ENCODE data around the gene EPHB4. TPM values are rescaled to one million over a fixed set of nuclear protein-coding genes. Genes with fewer than 3 reads are reported as not detected.
A peak's percentile ranks its signal among the peaks of the same experiment; 100 is the strongest.
"Not testable (repeated sequence)": the region's sequence is repeated elsewhere in the genome, so short reads cannot be mapped to it uniquely, and the experiment has no call there.

Gene EPHB4
- total RNA-seq, 2 donors from 2014 or later, result 3.7 to 11.1 TPM

- no peak overlapping the region for H3K27ac Mint-ChIP-seq
- peaks cover 4 to 12% of the 10 kb centered on the region in 2 donors for H3K36me3 Mint-ChIP-seq
- no peak for DNase-seq (ENCODE audit: low spot score in 2 of 2)
- no peak for ATAC-seq
- no peaks in the 10 kb centered on the region for H3K9me3 Mint-ChIP-seq
Measured at GRCh38 chr7:100829150-100829716, 1.9 kb upstream of the EPHB4 start.

DNA sequence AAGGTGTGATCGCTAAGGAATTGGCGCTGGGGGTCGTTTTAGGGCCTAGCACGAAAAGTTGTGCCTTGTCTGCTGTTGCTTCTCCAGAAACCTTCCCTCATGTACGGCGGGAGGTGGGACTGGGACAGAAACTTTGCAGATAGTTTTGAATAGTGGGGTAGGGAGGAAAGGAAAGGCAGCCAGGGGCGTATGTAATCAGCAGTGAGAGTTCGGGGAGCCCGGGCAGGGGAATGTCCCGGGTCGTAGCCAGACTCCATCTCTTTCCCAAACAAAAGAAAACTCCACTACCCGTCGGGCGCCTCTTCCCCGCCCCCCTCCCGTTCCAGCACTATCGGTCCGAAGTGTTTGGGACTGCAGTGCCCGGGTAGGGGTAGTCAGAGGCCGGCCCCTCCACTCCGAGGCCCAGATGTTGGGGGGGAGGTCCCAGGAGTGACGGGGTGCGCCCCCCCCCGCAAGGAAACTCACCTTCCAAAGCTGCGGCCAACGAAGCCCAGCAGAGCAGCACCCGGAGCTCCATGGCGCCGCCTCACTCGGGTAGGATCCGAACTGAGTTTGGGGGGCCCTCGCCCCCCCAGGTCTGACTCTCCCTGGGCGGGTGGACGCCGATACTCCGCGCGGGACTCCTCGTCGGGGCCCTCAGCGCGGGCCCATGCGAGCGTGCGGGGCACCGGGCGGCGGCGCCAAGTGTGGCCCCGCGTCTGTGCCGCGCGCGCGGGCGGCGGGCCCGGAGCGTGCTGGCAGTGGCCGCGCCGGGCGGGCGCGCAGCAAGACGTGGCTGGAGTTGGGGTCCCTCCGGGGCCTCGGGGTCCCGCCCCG is 601 bp downstream of the EPHB4 start:
- Mint-ChIP-seq H3K36me3 (peaks cover 4 to 12% of the 10 kb centered on the region in 2 donors), H3K27ac (no peak overlapping the region), H3K9me3 (no peaks in the 10 kb centered on the region)
- no peak for DNase-seq (ENCODE audit: low spot score in 2 of 2)
- ATAC-seq, result peak in 1 of 2 donors; percentile 67

GRCh38 chr7:100825751-100826513 is 1.4 kb downstream of the EPHB4 start:
- H3K27ac Mint-ChIP-seq, result no peak overlapping the region
- H3K9me3 Mint-ChIP-seq, result no peaks in the 10 kb centered on the region
- DNase-seq (ENCODE audit: low spot score in 2 of 2) (no peak), ATAC-seq (no peak)
- peaks cover 4 to 12% of the 10 kb centered on the region in 2 donors for H3K36me3 Mint-ChIP-seq

DNA sequence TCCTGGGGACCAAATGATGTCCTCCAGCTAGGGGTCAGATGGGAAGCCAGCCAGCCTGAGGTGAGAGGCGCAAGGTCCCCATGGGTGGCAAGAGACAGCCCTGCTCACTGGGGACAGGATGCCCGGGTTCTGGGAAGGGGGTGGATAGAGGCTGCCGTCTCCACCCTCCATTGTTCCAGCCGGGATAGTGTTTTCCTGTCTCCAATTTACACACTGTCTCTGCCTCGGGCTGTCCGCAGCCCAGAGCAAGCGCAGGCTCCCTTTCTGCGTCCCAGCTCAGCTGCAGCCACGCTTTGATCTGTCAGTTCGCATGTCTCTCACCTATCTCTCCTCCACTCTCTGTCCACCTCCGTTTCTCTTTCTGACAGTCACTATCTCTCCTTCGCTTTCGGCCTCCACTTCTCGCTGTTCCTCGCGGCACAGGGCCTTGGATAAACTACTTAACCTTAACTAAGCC is 2.1 kb downstream of the EPHB4 start:
- H3K27ac Mint-ChIP-seq, result no peak overlapping the region
- H3K36me3 Mint-ChIP-seq, result peaks cover 4 to 12% of the 10 kb centered on the region in 2 donors
- no peaks in the 10 kb centered on the region for H3K9me3 Mint-ChIP-seq
- ATAC-seq (no peak), DNase-seq (ENCODE audit: low spot score in 2 of 2) (no peak)

GRCh38 chr7:100824499-100825214 is 2.7 kb downstream of the EPHB4 start:
- no peaks in the 10 kb centered on the region for H3K9me3 Mint-ChIP-seq
- ATAC-seq (no peak), DNase-seq (ENCODE audit: low spot score in 2 of 2) (no peak)
- H3K36me3 Mint-ChIP-seq, result peaks cover 4 to 12% of the 10 kb centered on the region in 2 donors
- no peak overlapping the region for H3K27ac Mint-ChIP-seq

DNA sequence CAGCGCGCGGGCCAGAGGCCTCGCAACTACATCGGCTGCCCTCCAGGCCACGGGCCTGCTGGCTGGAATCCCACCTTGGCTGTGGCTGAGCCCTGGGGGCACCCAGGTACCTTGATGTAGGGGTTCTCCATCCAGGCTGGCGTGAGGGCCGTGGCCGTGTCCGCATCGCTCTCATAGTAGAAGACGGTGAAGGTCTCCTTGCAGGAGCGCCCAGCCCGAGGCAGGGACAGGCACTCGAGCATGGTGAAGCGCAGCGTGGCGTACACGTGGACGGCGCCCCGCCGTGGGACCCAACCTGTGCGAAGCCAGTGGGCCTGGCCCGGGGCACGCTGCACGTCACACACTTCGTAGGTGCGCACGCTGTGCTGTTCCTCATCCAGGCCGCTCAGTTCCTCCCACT is 3.8 kb downstream of the EPHB4 start:
- ATAC-seq (no peak), DNase-seq (ENCODE audit: low spot score in 2 of 2) (no peak)
- H3K27ac Mint-ChIP-seq, result no peak overlapping the region
- no peaks in the 10 kb centered on the region for H3K9me3 Mint-ChIP-seq
- H3K36me3 Mint-ChIP-seq, result peaks cover 4 to 12% of the 10 kb centered on the region in 2 donors

GRCh38 chr7:100823140-100823525 is 4.2 kb downstream of the EPHB4 start:
- Mint-ChIP-seq H3K27ac (no peak overlapping the region), H3K9me3 (no peaks in the 10 kb centered on the region), H3K36me3 (peaks cover 4 to 11% of the 10 kb centered on the region in 2 donors)
- ATAC-seq, result no peak
- DNase-seq (ENCODE audit: low spot score in 2 of 2), result no peak

DNA sequence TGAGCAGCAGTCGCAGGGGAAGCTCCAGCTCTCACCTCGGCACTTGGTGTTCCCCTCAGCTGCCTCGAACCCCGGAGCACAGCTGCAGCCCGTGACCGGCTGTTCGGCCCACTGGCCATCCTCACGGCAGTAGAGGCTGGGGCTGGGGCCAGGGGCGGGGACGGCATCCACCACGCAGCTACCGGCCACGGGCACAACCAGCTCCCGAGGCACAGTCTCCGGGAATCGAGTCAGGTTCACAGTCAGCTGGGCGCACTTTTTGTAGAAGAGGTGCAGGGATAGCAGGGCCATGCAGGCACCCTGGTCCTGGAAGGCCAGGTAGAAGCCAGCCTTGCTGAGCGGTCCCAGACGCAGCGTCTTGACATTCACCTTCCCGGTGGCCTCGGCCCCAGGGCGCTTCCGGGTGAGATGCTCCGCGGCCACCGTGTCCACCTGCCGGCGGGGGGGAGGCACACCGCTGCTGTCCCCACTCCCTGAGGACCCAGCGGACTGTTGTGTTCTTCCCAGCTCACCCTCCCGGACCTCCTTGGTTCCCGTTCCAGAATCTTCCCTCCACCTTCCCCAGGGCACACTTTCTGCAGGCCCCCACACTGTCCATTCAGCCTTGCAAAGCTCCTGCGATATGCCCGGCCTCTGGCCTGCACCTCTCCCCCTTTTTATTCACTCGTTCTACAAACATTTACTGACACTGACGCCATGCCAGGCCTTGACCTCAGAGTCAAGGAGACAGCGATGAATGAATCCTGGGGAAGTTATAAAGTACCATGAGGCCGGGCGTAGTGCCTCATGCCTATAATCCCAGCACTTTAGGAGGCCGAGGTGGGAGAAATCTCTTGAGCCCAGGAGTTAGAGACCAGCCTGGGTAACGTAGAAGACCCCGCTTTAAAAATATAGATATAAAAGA is 4.8 kb downstream of the EPHB4 start:
- Mint-ChIP-seq H3K27ac (no peak overlapping the region), H3K9me3 (no peaks in the 10 kb centered on the region), H3K36me3 (peaks cover 0 to 6% of the 10 kb centered on the region in 2 donors)
- no peak for DNase-seq (ENCODE audit: low spot score in 2 of 2)
- ATAC-seq, result no peak

DNA sequence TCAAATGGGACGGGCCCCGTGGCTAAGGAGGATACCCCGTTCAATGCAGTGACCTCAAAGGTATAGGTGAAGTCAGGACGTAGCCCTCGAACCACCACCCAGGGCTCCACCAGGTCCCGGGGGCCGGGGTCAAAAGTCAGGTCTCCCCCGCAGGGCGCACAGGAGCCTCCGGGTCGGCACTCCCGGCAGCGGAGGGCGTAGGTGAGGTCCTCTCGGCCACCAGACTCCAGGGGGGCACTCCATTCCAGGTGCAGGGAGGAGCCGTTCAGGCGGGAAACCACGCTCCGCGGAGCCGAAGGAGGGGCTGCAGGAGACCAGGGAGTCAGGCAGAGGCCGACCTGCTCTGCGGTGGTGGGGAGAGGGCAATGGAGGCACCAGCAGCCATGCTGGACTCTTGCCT is 7.7 kb downstream of the EPHB4 start:
- DNase-seq (ENCODE audit: low spot score in 2 of 2) (no peak), ATAC-seq (no peak)
- Mint-ChIP-seq H3K9me3 (no peaks in the 10 kb centered on the region), H3K27ac (no peak overlapping the region), H3K36me3 (no peaks in the 10 kb centered on the region)

DNA sequence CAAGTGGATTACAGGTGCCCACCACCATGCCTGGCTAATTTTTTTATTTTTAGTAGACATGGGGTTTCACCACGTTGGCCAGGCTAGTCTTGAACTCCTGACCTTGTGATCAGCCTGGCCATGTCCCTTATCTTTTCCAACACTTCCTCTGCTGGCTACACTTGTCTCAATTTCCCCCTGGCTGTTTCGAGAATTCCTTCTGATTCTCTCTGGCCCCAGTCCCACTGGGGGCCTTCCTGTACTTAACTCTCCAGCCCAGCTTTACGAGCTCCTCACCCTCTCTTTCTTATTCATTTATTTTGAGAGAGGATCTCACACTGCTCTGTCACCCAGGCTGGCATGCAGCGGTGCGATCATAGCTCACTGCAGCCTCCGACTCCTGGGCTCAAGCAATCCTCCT is 8.5 kb downstream of the EPHB4 start:
- Mint-ChIP-seq H3K36me3 (no peaks in the 10 kb centered on the region), H3K9me3 (no peaks in the 10 kb centered on the region), H3K27ac (peak overlapping the region in 1 of 2 donors; percentile 69)
- no peak for ATAC-seq
- no peak for DNase-seq (ENCODE audit: low spot score in 2 of 2)

DNA sequence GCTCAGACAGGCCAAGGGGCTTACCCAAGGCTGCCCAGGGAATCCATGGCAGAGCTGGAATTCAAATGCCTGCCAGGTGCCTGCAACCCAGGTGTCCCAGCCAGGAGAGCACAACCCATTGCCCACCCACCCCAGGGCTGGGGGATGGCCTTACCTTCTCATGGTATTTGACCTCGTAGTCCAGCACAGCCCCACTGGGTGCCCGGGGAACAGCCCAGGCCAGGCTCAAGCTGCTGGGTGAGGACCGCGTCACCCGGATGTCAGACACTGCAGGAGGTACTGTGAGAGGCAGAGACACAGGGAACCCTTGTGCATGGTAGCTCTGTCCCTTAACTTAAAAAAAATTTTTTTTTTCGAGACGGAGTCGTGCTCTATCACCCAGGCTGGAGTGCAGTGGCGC is 9.0 kb downstream of the EPHB4 start:
- DNase-seq (ENCODE audit: low spot score in 2 of 2) (no peak), ATAC-seq (no peak)
- Mint-ChIP-seq H3K27ac (no peak overlapping the region), H3K36me3 (no peaks in the 10 kb centered on the region), H3K9me3 (no peaks in the 10 kb centered on the region)

GRCh38 chr7:100817097-100817496 is 10.2 kb downstream of the EPHB4 start:
- Mint-ChIP-seq H3K9me3 (no peaks in the 10 kb centered on the region), H3K36me3 (no peaks in the 10 kb centered on the region), H3K27ac (no peak overlapping the region)
- ATAC-seq (no peak), DNase-seq (ENCODE audit: low spot score in 2 of 2) (no peak)

DNA sequence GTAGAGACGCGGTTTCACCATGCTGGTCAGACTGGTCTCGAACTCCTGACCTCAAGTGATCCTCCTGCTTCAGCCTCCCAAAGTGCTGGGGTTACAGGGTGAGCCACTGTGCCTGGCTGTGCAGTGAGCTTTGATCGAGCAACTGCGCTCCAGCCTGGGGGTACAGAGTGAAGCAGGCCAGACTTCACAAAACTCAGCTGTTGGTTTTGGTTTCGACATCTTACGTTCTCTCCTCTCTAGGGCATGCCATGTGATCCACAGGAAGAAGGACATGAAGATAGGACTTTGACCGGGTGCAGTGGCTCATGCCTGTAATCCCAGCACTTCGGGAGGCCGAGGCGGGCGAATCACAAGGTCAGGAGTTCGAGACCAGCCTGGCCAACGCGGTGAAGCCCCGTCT is 10.8 kb downstream of the EPHB4 start:
- DNase-seq (ENCODE audit: low spot score in 2 of 2); H3K36me3 Mint-ChIP-seq; ATAC-seq; H3K27ac Mint-ChIP-seq; H3K9me3 Mint-ChIP-seq: not testable (repeated sequence)

DNA sequence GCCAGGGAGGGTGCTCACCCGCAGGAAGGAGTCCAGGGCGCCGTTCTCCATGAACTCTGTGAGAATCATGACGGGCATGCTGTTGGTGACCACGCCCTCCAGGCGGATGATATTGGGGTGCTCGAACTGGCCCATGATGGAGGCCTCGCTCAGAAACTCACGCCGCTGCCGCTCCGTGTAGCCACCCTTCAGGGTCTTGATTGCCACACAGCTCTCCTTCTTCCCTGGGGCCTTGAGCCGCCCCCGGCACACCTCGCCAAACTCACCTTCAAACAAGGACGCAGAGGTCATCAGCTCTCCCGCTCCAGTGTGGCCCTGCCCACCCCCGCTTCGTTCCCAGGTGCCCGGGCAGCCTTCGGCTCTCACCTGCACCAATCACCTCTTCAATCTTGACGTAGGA is 14.6 kb downstream of the EPHB4 start:
- no peaks in the 10 kb centered on the region for H3K36me3 Mint-ChIP-seq

GRCh38 chr7:100811480-100811879 is 15.8 kb downstream of the EPHB4 start:
- no peaks in the 10 kb centered on the region for H3K9me3 Mint-ChIP-seq
- no peak overlapping the region for H3K27ac Mint-ChIP-seq
- no peak for DNase-seq (ENCODE audit: low spot score in 2 of 2)
- ATAC-seq, result no peak
- H3K36me3 Mint-ChIP-seq, result no peaks in the 10 kb centered on the region

More for the DNA sequence above, 14.6 kb downstream of the EPHB4 start:
- H3K27ac Mint-ChIP-seq, result no peak overlapping the region
- ATAC-seq (no peak), DNase-seq (ENCODE audit: low spot score in 2 of 2) (no peak)
- H3K9me3 Mint-ChIP-seq, result no peaks in the 10 kb centered on the region

DNA sequence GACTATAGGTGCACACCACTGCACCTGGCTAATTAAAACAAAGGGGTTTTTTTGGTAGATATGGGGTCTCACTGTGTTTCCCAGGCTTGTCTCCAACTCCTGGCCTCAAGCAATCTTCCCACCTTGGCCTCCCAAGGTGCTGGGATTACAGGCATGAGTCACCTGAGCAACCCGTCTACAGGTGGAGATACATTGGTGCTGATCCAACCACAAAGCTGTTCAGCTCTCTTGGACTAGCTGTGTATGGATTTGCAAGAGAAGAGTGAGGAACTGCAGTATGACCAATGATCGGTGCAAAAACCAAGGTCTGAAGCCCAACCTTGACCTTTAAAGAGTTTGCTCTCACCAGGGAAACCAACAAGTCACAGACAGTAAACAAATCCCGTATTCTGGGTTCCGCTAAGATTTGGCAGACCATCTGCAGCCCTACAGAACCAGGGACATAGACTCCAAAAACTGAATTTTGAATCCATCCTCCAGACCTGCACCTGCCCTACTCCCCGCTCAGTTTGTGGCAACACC is 18.9 kb downstream of the EPHB4 start:
- no peak for ATAC-seq
- no peaks in the 10 kb centered on the region for H3K9me3 Mint-ChIP-seq
- DNase-seq (ENCODE audit: low spot score in 2 of 2), result no peak
- H3K27ac Mint-ChIP-seq, result no peak overlapping the region
- H3K36me3 Mint-ChIP-seq, result no peaks in the 10 kb centered on the region
